GM10248 (cell line): Measurements from ENCODE around the gene SCN1B.

Experiments used
- CTCF ChIA-PET: fragments of 300-600 bp; sonication (Branson Sonifier 250); formaldehyde crosslinking; extraction: SDS; loops from one replicate; lab custom pipeline; 2021; ENCODE audit warnings: antibody characterized with exemption; lab: Yijun Ruan, JAX
- POLR2A ChIA-PET: fragments of 350-650 bp; sonication (Branson Sonifier 250); formaldehyde crosslinking; extraction: SDS; loops from one replicate; lab custom pipeline; 2020; ENCODE audit warnings: antibody characterized with exemption; lab: Yijun Ruan, JAX
- DNase-seq: peaks from one replicate; pipeline ENCODE4 v3.0.0; 2012; ENCODE audit errors: extremely low spot score
- TF ChIP-seq, protein P1 (sequence below): IDR thresholded peaks from 2 replicates; pipeline ENCODE4 v1.5.1; 2012; ENCODE audit warnings: mild to moderate bottlenecking, low read depth; ENCODE audit errors: extremely low read depth, missing control alignments, control extremely low read depth

Gene SCN1B

DNA sequence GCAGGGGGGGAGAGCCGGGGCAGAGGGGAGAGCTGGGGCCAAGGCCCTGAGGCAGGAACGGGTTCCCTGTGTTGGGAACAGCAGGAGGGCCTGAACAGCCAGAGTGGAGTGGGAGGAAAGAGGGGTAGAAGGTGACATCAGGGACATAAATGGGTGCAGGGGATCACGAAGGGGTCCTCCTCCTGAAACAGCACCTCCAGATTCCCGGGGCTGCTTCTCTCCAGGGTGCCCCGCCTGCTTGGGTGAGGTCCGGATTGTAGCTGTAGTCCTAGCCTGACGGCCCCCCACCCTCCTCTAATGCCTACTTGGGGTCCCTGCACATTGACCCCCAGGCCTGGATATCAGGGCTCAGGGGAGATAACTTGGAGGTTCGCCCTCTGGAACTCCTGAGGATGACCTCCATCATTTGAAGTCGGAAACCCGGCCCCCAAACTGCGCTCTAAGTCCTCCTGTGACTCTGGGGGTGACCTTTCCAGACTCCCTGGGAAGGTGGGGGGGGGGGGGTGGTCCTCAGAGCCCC, 473 bp upstream of the SCN1B start:
- no peak for DNase-seq
- CTCF ChIA-PET: interaction anchor here (1.7 kb wide), 1 partner anchor 15 kb away, joined by 7 read pairs; no protein-coding TSS in a partner anchor
- TF ChIP-seq, protein P1, sequence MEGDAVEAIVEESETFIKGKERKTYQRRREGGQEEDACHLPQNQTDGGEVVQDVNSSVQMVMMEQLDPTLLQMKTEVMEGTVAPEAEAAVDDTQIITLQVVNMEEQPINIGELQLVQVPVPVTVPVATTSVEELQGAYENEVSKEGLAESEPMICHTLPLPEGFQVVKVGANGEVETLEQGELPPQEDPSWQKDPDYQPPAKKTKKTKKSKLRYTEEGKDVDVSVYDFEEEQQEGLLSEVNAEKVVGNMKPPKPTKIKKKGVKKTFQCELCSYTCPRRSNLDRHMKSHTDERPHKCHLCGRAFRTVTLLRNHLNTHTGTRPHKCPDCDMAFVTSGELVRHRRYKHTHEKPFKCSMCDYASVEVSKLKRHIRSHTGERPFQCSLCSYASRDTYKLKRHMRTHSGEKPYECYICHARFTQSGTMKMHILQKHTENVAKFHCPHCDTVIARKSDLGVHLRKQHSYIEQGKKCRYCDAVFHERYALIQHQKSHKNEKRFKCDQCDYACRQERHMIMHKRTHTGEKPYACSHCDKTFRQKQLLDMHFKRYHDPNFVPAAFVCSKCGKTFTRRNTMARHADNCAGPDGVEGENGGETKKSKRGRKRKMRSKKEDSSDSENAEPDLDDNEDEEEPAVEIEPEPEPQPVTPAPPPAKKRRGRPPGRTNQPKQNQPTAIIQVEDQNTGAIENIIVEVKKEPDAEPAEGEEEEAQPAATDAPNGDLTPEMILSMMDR: no peak
- POLR2A ChIA-PET: no interaction called here

DNA sequence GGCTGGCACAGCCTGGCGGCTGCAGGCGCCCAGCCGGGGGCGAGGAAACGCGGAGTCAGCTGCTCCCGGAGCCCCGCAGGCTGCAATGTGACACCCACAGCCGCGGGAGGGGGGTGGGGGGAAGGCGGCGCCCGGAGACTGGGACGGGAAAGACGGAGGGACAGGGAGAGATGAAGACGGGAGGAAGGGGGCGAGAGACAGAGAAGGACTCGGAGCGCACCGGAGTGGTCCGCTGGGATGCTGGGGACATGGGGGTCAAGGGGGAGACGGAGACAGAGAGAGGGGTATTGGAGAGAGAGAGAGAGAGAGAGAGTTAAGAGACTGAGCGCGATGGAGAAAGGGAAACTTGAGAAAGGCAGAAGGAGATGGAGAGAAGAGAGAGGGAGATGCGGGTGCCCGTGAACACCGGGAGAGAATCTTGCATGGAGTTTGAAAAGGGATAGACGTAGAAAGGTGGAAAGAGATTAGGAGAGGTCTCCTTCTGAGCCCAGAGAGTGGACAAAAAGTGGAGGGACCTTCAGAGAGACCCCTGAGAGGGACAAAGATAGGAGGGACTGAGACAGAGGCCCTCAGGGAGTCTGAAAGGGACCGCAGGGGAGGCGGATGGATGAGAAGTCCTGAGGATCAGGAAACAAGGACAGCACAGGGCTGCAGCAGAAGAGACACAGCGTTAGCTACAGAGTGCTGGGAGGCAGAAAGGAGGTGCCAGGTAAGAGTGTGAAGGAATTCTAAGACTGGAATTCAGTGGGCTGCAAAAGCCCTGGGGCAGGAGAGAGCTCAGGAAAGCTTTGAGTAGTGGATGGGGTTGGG, 1.0 kb downstream of the SCN1B start:
- POLR2A ChIA-PET: no interaction called here
- CTCF ChIA-PET: interaction anchor here (0.6 to 1.2 kb wide), 2 partner anchors 13 to 154 kb away, joined by 3 to 4 read pairs; no protein-coding TSS in a partner anchor
- DNase-seq: no peak
- TF ChIP-seq, protein P1: no peak

DNA sequence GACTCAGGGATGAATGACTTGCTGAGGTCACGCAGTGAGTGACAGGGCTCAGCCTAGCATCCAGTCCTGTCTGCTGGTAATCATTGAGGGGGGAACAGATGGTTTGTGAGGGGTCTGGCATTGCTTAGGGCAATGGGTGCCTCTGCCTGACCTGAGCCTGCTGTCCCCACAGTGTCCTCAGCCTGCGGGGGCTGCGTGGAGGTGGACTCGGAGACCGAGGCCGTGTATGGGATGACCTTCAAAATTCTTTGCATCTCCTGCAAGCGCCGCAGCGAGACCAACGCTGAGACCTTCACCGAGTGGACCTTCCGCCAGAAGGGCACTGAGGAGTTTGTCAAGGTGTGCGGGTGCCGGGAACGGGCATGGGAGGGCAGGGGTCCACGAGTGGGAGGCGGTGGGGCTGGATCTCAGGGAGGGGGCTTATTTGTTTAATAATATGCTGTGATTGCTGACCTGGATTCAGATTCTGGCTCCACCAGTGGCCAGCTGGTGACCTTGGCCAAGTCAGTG, 2.1 kb downstream of the SCN1B start:
- DNase-seq: no peak
- POLR2A ChIA-PET: no interaction called here
- CTCF ChIA-PET: interaction anchor here (1.2 kb wide), 1 partner anchor 11 kb away, joined by 4 read pairs; no protein-coding TSS in a partner anchor
- TF ChIP-seq, protein P1: no peak

DNA sequence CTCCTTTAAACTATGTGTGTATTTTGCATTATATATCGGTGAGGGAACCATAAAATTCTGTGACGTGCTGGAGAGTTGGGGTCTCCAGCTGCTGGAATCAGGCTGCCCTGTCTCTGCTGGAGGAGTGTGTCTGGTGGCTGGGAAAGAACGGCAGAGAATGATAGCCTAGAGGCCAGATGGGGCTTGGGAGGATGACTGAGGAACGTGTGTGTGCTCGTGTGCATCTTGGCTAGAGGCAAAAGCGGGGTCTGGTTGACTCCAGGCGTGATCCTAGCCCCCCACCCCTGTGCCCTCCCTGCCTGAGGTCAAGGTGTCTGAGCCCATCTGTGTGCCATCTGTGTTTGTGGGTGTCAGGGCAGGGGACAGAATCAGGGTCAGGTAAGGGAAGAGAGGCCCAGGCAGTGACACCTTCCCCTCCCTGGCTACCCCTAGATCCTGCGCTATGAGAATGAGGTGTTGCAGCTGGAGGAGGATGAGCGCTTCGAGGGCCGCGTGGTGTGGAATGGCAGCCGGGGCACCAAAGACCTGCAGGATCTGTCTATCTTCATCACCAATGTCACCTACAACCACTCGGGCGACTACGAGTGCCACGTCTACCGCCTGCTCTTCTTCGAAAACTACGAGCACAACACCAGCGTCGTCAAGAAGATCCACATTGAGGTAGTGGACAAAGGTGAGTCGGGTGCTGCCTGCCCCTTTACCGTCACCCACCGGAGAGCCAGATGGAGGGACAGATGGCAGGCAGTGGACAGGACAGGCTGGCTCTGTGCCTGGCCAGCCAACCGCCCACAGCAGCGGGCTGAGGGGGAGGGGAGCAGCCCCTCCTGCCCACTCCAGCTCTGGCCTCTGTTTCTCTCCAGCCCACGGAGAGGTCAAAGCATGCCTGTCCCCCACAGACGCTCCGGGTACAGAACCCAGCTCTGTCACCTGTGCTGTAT, 3.1 kb downstream of the SCN1B start:
- ChIA-PET CTCF (interaction anchor here (1.2 kb wide), 1 partner anchor 11 kb away, joined by 3 read pairs; no protein-coding TSS in a partner anchor), POLR2A (no interaction called here)
- DNase-seq: no peak
- TF ChIP-seq, protein P1: no peak

DNA sequence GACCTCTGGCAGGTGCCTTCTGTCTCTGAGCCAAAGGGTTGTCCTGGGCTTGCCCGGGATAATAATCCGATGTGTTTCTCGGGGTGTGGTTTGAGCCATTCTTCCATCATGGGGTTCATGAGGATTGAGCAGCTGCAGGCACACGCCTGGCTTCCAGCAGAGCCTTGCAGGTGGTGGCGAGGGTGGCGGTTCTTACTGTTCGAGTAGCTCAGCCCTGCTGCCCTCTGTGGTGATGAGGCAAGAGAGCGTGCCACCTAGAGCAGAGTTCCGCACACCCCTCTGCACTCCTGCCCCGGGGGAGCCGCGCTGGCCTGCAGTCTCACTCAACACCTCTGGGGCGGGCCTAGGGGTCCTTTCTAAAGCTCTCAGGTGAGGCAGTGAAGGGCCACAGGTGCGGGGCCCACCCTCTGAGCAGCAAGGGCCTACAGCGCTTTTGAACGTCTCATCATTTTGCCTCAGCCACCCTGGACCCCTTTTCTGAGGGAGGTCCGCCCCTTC, 3.8 kb downstream of the SCN1B start:
- ChIA-PET CTCF (interaction anchor here (1.2 kb wide), 1 partner anchor 10 kb away, joined by 3 read pairs; no protein-coding TSS in a partner anchor), POLR2A (no interaction called here)
- TF ChIP-seq, protein P1: no peak
- no peak for DNase-seq
